ENCODE data around the gene TXNDC8.
"Not testable (repeated sequence)": the region's sequence is repeated elsewhere in the genome, so short reads cannot be mapped to it uniquely, and the experiment has no call there.

The TXNDC8 gene

GRCh38 chr9:110337727-110338126, at the start of gene TXNDC8:
TSS of gene TXNDC8 (minus strand) at chr9:110337863.
- DNase-seq: no peak

DNA sequence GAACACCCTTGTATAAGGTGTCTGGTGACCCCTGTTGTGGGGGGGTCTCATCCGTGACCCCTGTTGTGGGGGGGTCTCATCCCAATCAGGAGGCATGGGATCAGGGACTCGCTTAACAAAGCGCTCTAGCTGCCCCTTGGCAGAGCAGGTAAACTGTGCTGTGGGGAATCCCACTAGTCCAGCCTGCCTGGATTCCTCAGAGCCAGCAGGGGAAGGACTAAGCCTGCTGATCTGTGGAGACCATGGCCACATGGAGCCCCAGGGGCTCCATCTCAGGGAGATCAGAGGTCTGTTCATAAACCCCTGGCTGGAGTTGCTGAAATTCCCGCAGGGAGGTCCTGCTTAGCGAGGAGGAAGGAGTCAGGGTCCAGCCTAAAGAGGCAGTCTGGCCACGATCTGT, 45.8 kb upstream of the TXNDC8 start:
- DNase-seq: no peak

- DNase-seq: no peak
Observed at GRCh38 chr9:110382731-110383130, 45.1 kb upstream of the TXNDC8 start.

DNA sequence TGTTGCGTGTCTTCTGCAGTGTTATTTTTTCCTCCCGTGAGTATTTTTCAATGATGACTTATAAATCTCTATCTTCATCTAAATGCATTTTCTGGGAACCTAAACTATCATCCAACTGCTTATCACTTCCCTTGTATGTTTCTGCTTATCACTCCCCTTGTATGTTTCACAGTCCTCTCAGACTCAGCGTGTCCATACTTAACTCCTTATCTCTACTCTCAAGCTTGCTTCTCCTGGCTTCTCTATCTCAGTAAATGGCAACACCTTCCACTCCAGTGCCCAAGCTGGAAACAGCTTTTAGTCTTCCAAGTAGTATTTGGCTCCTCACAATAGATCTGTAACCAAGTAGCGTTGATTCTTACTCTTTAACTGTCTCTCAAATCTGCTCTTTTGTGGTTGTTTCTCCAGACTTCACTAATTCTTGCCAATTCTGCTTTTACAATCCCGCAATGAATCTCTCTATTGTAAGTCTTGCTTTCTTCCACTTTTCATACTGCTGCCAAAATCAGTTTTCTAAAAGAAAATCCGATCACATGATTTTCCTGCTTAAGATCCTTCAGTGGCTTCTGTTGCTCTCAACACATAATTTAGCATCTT, 33.8 kb upstream of the TXNDC8 start:
- DNase-seq: no peak

GRCh38 chr9:110370315-110370714, 32.7 kb upstream of the TXNDC8 start:
- no peak for DNase-seq

DNA sequence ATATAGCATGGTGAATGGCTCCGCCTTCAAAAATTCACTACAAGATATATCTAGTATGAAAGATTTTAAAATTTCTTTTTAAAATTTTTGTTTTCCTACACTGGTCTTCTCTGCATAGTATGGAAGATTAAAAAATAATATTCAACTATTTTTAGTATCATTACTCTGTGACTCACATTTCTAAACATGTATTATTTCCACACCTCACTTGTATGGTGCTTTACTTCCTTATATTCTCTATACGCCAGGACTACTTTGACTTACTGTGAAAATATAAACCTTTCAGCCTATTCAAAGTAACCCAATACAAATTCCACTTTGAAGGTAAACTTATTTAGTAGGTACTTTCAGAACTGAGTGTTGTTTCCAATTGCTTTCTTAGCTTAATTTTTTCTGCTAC, 26.8 kb upstream of the TXNDC8 start:
- DNase-seq: no peak

- DNase-seq: not testable (repeated sequence)
Observed at GRCh38 chr9:110358992-110359391, 21.3 kb upstream of the TXNDC8 start.

- DNase-seq: no peak
Observed at GRCh38 chr9:110357505-110357904, 19.8 kb upstream of the TXNDC8 start.

- no peak for DNase-seq
Observed at GRCh38 chr9:110356639-110357395, 19.2 kb upstream of the TXNDC8 start.

GRCh38 chr9:110355911-110356310, 18.2 kb upstream of the TXNDC8 start:
- DNase-seq: no peak

DNA sequence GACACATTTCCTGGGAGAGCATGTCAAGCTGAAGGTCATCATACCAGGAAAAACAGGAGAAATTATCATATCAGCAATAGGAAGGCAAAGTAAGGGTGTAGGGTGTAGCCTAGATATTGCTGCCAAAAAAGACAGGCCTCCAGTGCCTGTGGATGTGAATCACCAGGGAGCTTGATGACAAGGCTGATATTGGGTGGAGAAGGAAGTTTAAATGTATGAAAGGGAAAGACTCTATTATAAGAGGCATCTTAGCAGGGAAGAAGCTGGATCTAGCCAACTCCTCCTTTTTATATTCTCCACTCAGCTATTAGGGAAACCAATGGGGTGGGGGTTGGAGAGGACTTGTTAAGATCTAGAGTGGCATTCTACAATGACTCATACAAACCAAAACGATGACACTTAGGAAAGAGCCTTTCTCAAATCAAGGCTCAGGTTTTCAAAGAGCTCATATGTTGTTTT, 13.4 kb upstream of the TXNDC8 start:
- DNase-seq: no peak

GRCh38 chr9:110346325-110346724, 8.7 kb upstream of the TXNDC8 start:
- no peak for DNase-seq

- no peak for DNase-seq
Observed at GRCh38 chr9:110344821-110345220, 7.2 kb upstream of the TXNDC8 start.

DNA sequence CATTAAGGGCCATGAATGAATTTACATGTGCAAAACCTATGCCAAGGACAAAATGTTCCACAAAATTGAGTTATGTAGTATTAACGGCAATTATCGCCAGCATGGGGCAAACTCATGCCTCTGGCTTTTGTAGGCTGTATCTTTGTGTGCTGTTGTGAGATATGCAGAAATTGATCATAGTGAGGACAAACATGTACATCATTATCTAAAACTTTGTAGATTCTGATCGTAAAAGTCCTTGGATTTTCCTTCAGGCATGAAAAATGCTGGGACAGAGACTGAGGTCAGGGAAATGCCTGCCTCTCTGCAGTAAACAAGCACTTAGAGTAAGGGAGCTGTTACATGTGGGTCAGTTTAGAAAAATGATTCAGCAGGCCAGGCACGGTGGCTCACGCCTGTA, 5.9 kb upstream of the TXNDC8 start:
- DNase-seq: no peak

DNA sequence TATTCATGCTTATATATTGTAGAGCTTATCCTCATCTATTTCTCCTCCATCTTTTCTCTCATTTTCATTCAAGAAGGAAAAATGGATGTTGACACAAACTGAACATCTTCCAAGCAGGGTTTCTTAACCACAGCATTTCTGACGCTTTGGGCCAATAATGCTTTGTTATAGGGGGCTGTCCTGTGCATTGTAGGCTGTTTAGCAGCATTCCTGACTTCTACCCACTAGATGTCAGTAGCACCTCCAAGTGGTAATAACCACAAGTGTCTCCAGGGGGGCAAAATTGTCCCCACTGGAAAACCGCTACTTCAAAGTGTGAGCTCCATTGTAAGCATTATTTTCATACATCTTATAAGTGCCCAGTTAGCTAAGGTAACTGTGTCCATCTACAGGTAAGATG, 2.6 kb upstream of the TXNDC8 start:
- no peak for DNase-seq

GRCh38 chr9:110338143-110338542, 480 bp upstream of the TXNDC8 start:
- DNase-seq: no peak

GRCh38 chr9:110336363-110336762, 1.3 kb downstream of the TXNDC8 start:
- DNase-seq: no peak

- DNase-seq: no peak
Observed at GRCh38 chr9:110334871-110335270, 2.8 kb downstream of the TXNDC8 start.

DNA sequence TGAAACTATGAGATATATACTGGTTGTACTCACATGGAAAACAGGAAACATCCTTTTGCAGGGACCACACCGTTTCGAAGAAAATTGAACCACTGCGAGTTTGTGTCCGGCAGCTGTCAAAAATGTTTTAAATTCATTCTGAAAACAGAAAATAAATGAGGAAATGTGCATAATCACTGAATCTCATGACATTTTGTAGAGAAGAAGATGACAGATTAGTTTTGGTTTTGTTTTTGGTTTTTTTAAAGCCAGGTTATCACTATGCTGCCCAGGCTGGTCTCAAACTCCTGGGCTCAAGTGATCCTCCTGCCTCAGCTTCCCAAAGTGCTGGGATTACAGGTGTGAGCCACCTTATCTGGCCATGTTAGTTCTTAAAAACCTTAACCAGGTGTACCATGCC, 3.5 kb downstream of the TXNDC8 start:
- no peak for DNase-seq

- DNase-seq: no peak
Observed at GRCh38 chr9:110332766-110333165, 4.9 kb downstream of the TXNDC8 start.

DNA sequence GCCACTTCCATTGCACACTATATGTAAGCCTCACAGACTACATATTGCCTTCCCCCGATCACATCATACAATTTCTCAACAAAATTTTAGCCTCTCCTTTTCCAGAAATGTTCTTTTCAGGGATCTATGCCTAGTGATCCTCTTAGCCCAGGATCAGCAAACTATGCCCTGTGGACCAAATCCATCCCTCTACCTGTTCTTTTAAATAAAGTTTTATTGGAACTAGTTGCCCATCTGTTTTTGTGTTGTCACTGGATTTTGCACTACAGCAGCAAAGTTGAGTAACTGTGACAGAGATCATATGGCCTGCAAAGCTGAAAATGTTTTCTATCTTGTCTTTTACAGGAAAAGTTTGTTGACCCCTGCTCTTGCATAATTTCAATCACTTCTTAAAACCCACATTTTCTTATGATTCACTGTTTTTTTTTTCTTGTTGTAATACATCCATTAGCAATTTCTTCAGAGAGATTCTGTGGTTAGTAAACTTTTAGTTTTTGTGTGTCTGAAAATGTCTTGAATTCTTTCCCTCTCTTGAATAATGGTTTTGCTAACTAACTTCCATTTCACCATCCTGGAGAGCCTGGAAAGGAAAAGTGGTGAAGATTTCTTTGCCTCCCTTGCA, 7.1 kb downstream of the TXNDC8 start:
- DNase-seq: no peak

DNA sequence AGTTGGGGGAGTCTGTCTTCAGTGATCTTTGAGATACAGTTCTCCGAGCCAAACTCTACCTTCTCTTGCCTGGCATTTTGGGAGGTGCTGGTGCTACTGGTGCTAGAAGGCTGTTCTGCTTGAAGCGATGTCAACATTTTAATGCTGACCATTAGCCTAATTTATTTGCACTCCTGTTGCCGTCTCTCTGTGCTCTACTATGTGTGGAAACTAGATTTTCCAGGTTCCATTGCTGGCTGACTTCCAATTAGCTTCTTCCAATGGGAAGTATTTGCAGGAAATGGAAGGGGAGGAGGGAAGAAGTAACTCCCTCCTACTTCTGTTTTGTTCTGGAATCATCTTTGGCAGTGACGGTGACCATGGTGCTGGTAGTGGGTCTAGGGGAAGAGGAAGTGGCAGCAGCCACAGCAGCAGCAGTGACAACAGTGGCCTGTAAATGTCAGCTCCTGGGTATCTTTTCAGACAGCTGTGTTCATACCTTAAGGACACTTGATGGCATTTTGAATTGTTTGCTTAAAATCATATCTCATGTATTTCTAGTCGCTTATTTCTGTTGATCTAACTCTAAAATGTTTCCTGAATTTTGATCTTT, 7.9 kb downstream of the TXNDC8 start:
- DNase-seq: no peak

DNA sequence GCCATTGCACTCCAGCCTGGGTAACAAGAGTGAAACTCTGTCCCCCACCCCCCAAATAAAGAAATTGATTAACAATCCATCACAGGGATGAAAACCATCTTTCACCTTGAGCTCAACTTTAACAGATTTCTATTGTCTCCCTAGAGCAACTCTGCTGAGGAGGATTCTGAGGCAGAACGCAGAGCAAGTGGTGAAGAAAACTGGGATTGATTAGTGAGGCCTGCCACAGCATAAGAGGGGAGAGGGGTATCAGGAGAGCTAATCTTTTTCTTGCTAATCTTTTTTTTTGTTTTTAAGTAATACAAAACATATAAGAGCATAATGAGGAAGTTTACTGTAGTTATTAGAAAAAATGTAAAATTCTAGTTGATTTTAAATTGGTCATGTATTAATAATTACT, 8.9 kb downstream of the TXNDC8 start:
- no peak for DNase-seq

GRCh38 chr9:110327716-110328115, 9.9 kb downstream of the TXNDC8 start:
- no peak for DNase-seq

Measured in activated CD4-positive, alpha-beta T cell treated with anti-CD3 and anti-CD28 coated beads, Interleukin-2, amount 50 U/mL, for 48 hours (primary cell).